MCF 10A (cell line): ENCODE measurements around the gene TMC6. TPM values are rescaled to one million over a fixed set of nuclear protein-coding genes. Genes with fewer than 3 reads are reported as not detected.

Experiments
- BruUV-seq: library from RNA; stranded (reverse); fragments of 400-500 nt; replicated peaks from 2 replicates; lab custom pipeline; 2021; lab: Mats Ljungman, UMichigan
- CTCF ChIA-PET: fragments of 300-600 bp; sonication (Branson Sonifier 250); formaldehyde crosslinking; extraction: SDS; loops from one replicate; lab custom pipeline; 2021; ENCODE audit warnings: antibody characterized with exemption, inconsistent platforms; lab: Yijun Ruan, JAX
- POLR2A ChIA-PET: fragments of 300-600, 350-650 bp; sonication (Branson Sonifier 250); formaldehyde crosslinking; extraction: SDS; loops from one replicate; lab custom pipeline; 2020; ENCODE audit warnings: antibody characterized with exemption, inconsistent platforms; lab: Yijun Ruan, JAX
- DNase-seq: peaks from one replicate; pipeline ENCODE4 v3.0.0-alpha.2; 2018; ENCODE audit not compliant: unreplicated experiment
- H3K27ac Mint-ChIP-seq: one replicate; pipeline ENCODE4 v1.8.0; 2022; ENCODE audit warnings: mild to moderate bottlenecking, low read depth, mixed read lengths; ENCODE audit not compliant: unreplicated experiment
- H3K27me3 Mint-ChIP-seq: one replicate; pipeline ENCODE4 v1.8.0; 2022; ENCODE audit warnings: mixed read lengths; ENCODE audit not compliant: insufficient read depth, unreplicated experiment
- H3K36me3 Mint-ChIP-seq: one replicate; pipeline ENCODE4 v1.8.0; 2022; ENCODE audit warnings: mild to moderate bottlenecking, moderate library complexity, mixed read lengths; ENCODE audit not compliant: insufficient read depth, unreplicated experiment
- H3K4me1 Mint-ChIP-seq: one replicate; pipeline ENCODE4 v1.8.0; 2022; ENCODE audit warnings: mixed read lengths; ENCODE audit not compliant: insufficient read depth, unreplicated experiment
- H3K4me3 Mint-ChIP-seq: one replicate; pipeline ENCODE4 v1.8.0; 2022; ENCODE audit warnings: mild to moderate bottlenecking, moderate library complexity, mixed read lengths; ENCODE audit not compliant: unreplicated experiment
- H3K9me3 Mint-ChIP-seq: one replicate; pipeline ENCODE4 v1.8.0; 2022; ENCODE audit warnings: mixed read lengths; ENCODE audit not compliant: unreplicated experiment
- intact Hi-C: fragments of 100-400 bp; cut with micrococcal nuclease; formaldehyde crosslinking; loops from 2 replicates; pipeline ENCODE4 v1.14.1; 2022
- total RNA-seq: library from RNA; stranded (reverse); gene quantifications from 2 replicates; pipeline ENCODE4 v1.2.3, GENCODE V29; 2022
- TF ChIP-seq, protein P1 (sequence below): fragments of 200-600 bp; IDR thresholded peaks from one replicate; pipeline ENCODE4 v1.8.0; 2022; ENCODE audit warnings: antibody characterized with exemption, mild to moderate bottlenecking; ENCODE audit not compliant: unreplicated experiment

TMC6 gene
- total RNA-seq, 1 experiment from 2014 or later: 3.1 TPM

DNA sequence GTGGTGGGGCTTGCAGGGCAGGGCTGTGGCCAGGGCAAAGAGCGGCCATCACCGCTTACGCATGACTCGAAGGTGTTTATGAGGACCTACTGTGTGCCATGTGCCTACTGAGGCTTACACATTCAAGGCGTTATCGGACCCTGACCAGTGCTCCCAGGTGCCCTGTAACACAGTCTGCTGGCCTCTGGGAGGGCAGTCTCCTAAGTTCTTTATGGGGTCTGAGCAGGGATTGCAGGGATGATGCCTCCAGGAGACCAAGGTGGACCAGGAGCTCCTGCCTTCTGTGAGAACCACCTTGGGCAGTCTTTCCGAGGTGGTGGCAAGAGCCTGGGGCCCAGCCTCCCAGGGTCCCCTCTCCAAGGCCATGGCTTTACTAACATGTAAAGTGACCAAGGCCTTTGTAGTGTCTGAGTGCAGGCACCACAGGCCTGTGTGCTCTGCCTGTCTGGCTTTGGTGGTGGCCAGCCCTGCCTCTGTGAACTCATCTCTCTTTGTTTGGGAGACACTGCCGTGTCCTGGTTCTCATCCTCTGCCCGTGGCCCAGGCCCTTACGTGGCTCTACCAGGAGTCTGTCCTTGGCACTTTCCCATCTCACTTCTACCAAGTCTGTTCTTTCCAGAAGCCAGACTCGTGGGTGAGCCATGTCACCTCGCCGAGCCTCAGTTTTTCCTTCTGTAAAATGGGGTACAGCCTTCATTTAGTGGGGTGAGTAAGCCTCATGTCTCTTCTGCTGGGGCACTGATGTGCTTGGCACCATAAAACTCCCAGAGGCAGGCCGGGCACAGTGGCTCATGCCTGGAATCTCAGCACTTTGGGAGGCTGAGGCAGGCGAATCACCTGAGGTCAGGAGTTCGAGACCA is 36.4 kb upstream of the TMC6 start:
- peaks cover 2% of the 10 kb centered on the region for H3K4me1 Mint-ChIP-seq
- no TSS peak for BruUV-seq
- ChIA-PET POLR2A (interaction anchor here (0.6 to 1.4 kb wide), 2 partner anchors 23 to 1111 kb away, joined by 3 read pairs; no protein-coding TSS in a partner anchor), CTCF (interaction anchor here (0.5 to 1.5 kb wide), 4 partner anchors 11 to 296 kb away, joined by 3 to 4 read pairs (median 4); no protein-coding TSS in a partner anchor)
- H3K27me3 Mint-ChIP-seq: no peaks in the 10 kb centered on the region
- TF ChIP-seq, protein P1, sequence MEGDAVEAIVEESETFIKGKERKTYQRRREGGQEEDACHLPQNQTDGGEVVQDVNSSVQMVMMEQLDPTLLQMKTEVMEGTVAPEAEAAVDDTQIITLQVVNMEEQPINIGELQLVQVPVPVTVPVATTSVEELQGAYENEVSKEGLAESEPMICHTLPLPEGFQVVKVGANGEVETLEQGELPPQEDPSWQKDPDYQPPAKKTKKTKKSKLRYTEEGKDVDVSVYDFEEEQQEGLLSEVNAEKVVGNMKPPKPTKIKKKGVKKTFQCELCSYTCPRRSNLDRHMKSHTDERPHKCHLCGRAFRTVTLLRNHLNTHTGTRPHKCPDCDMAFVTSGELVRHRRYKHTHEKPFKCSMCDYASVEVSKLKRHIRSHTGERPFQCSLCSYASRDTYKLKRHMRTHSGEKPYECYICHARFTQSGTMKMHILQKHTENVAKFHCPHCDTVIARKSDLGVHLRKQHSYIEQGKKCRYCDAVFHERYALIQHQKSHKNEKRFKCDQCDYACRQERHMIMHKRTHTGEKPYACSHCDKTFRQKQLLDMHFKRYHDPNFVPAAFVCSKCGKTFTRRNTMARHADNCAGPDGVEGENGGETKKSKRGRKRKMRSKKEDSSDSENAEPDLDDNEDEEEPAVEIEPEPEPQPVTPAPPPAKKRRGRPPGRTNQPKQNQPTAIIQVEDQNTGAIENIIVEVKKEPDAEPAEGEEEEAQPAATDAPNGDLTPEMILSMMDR: no peak
- H3K9me3 Mint-ChIP-seq: no peaks in the 10 kb centered on the region
- DNase-seq: no peak
- H3K27ac Mint-ChIP-seq: no peak overlapping the region
- no peak overlapping the region for H3K4me3 Mint-ChIP-seq
- H3K36me3 Mint-ChIP-seq: no peaks in the 10 kb centered on the region
- intact Hi-C loops: no loop called here

DNA sequence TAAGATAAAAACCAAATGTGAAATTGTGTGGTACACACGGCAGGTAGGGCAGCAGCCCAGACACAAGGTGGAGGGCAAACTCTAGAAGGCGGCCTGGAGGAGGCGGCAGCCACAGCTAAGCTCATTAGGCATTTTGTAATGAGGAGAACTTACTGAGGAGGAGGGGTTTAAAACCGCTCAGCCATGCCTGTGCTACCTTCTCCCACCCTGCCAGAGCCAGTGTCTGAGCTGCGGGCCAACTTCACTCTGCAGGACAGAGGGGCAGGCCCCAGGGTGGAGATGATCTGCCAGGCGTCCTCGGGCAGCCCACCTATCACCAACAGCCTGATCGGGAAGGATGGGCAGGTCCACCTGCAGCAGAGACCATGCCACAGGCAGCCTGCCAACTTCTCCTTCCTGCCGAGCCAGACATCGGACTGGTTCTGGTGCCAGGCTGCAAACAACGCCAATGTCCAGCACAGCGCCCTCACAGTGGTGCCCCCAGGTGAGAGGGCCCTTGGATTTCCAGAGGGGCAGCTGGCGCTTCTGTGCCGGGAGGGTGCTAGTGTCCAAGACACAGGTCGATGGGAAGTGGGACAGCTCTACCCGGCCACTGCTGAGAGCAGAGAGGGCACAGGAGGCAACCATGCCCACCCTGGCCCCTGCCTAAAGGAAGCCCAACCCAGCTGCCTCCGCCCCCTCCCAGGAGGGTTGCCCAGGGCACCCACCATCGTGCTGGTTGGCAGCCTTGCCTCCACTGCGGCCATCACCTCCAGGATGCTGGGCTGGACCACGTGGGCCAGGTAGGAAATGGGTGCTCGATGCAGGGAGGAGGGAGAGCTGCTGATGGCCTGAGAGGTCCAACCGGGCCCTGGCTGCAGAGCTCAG is 35.6 kb upstream of the TMC6 start:
- Mint-ChIP-seq H3K4me3 (no peak overlapping the region), H3K36me3 (no peaks in the 10 kb centered on the region), H3K4me1 (peaks cover 9% of the 10 kb centered on the region), H3K27me3 (no peaks in the 10 kb centered on the region), H3K9me3 (no peaks in the 10 kb centered on the region), H3K27ac (no peak overlapping the region)
- ChIA-PET CTCF (interaction anchor here (0.5 to 1.5 kb wide), 5 partner anchors 12 to 295 kb away, joined by 3 to 4 read pairs (median 3); no protein-coding TSS in a partner anchor), POLR2A (interaction anchor here (0.6 to 1.4 kb wide), 2 partner anchors 22 to 1110 kb away, joined by 3 read pairs; no protein-coding TSS in a partner anchor)
- DNase-seq: no peak
- intact Hi-C loops: no loop called here
- no TSS peak for BruUV-seq
- TF ChIP-seq, protein P1: no peak

DNA sequence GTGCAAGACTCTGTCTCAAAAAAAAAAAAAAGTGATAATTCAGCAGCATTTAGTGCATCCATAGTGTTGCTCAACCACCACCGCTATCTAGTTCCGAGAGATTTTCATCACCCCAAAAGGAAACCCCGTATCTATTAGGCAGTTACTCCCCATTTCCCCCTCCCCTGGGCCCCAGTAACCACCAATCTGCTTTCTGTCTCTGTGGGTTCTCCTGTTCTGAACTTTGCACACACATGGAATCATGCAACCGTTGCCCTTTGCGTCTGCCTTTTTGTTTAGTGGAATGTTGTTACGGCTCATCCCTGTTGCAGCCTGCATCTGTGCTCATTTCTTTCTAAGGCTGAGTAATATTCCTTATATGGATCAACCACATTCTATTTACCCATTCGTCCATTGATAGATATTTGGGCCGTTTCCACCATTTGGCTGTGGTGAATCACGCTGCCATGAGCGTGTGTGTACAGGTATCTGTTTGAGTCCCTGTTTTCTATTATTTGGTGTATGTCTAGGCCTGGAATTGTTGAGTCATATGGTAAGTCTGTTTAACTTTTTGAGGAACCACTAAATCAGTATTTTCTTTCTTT is 31.1 kb upstream of the TMC6 start:
- TF ChIP-seq, protein P1: no peak
- peak overlapping the region; percentile 23 for H3K4me3 Mint-ChIP-seq
- no TSS peak for BruUV-seq
- no peaks in the 10 kb centered on the region for H3K36me3 Mint-ChIP-seq
- ChIA-PET POLR2A (interaction anchor here (1.4 kb wide), 1 partner anchor 18 kb away, joined by 5 read pairs; no protein-coding TSS in a partner anchor), CTCF (interaction anchor here (0.6 kb wide), 1 partner anchor 292 kb away, joined by 3 read pairs; no protein-coding TSS in a partner anchor)
- H3K4me1 Mint-ChIP-seq: peaks cover 9% of the 10 kb centered on the region
- no peaks in the 10 kb centered on the region for H3K27me3 Mint-ChIP-seq
- H3K9me3 Mint-ChIP-seq: no peaks in the 10 kb centered on the region
- DNase-seq: peak; percentile 88
- peak overlapping the region; percentile 65 for H3K27ac Mint-ChIP-seq
- intact Hi-C loops: loop anchor here (1.0 kb wide), 1 partner anchor 17 kb away; no protein-coding TSS in a partner anchor
